GM18498 (cell line): ENCODE results near the gene UNC93B1.

Source experiments
- ATAC-seq: cut with Tn5 transposase; IDR thresholded peaks from one replicate; pipeline ENCODE4 v1.9.1; 2021; ENCODE audit warnings: mild to moderate bottlenecking, moderate library complexity; ENCODE audit not compliant: unreplicated experiment

The UNC93B1 gene

DNA sequence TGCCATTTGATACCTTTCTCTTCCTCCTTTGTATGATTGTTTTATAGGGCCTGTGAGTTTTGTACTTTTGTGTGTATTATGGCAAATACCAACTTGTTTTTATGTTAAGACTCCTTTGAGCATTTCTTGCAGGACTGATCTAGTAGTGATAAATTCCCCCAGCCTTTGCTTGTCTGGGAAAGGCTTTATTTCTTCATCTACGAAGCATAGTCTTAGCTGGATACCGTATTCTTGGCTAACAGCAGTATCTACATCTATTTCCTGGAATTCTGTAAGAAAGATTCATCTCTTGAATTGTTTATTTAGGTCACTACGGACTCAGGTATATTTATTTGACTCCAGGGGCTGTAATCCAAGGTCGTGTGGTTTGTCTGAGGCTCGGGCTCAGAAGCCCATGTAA, 20.6 kb upstream of the UNC93B1 start:
- no peak for ATAC-seq

DNA sequence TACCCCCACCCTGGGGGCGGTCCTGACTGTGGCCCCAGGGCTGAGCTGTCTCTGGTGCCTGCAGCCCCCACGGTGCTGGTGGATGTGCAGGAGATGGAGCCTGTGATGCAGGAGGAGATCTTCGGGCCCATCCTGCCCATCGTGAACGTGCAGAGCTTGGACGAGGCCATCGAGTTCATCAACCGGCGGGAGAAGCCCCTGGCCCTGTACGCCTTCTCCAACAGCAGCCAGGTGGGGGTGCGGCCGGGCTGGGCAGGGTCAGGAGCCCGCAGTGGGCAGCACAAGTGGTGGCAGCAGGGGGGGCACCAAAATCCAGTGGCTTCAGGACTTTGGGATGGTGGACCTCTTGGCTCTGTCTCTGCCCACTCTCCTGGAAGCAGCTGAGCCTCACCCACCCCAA, 18.6 kb upstream of the UNC93B1 start:
- no peak for ATAC-seq

DNA sequence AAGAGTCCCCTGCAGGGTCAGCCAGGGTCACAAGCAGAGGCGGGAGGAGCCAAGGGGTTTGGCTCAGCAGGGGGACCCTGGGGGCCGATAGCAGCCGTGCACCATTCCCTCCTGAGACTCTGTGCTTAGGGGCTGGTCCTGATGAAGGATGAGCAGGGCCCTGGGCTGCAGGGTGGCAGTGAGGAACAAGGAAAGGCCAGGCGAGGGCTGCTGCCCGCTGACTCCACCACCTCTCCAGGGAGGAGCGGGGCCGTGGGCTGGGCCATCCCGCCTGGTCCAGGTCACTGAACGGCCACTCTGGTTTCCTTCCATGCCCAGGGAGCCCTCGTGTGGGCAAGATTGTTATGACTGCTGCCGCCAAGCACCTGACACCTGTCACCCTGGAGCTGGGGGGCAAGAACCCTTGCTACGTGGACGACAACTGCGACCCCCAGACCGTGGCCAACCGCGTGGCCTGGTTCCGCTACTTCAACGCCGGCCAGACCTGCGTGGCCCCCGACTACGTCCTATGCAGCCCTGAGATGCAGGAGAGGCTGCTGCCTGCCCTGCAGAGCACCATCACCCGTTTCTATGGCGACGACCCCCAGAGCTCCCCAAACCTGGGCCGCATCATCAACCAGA, 17.4 kb upstream of the UNC93B1 start:
- no peak for ATAC-seq

DNA sequence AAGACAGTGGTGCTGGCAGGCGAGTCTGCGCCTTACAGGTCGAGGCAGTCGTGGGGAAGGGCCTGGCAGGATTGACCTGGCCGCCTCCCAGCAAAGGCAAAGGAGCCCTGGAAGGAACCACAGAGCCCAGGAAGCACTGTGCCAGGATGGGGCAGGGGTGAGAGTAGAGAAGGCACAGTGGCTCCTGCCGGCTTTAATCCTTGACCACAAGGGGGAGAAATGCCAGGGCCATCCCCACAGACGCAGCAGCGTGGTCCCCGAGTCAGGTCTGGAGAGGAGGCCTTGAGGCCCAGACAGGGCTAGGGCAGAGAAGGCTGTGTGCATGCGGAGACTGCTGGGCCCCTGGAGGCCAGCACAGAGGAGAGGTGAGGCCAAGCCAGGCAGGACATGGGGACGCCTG, 16.7 kb upstream of the UNC93B1 start:
- no peak for ATAC-seq

DNA sequence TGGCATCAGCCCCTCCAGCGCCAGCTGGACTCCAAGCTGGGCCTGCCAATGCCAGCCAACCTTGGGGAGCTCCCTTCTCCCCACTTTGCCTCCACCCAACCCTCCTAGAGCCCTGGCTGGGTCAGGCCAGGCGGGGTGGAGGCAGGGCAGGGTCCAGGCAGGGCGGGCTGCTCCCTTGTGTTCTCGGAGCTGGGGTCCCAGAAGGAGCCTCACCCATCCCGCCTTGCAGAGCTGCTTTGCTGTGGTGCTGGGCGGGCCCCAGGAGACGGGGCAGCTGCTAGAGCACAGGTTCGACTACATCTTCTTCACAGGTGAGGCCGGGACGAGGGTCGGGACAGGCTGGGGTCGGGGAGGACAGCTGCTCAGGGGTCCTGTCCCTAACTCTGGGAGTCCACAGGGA, 15.6 kb upstream of the UNC93B1 start:
- no peak for ATAC-seq

DNA sequence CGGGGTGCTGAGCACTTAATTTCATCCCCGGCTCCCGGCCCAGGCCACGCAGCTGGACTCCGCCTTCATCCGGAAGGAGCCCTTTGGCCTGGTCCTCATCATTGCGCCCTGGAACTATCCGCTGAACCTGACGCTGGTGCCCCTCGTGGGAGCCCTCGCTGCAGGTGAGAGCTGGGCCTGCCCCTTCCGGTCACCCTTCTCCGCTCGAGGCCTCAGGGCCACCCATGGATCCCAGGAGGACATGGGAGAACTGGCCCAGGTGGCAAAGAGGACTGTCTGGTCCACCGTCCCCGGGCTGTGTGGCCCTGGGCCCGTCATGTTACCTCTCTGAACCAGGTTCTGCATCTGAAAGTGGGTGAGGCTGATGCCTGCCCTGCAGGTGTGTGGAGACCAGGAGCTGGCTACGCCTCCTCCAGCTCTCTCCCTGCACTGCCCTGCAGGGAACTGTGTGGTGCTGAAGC, 14.9 kb upstream of the UNC93B1 start:
- no peak for ATAC-seq

DNA sequence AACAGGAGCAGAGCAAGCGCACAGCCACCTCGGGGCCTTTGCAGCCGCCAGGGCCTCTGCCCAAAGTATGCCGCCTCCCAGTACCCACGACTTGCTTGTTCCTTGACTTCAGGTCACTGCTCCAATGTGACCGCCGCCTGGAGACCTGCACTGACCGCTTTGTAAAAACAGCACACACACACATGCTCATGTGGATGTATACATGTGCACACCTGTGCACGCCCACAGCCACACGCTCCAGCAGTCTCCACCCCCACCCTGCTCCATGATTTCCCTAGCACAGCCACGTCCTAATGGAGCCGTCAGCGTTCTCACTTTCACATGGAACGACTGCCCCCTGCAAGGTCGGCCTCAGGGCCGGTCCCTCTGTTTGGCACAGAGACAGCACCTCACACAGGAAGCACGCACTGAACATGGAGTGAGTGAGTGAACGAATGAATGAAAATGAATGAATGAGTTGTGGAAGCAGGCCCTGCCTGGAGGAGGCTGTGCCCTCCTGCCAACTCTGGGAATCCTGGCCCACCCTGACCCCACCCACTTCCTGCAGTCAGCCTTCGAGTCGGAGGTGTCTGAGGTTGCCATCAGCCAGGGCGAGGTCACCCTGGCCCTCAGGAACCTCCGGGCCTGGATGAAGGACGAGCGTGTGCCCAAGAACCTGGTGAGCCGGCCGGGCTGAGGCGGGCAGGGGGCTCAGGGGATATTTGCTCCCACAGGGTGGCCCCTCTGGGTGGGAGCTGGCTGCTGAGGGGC, 14.3 kb upstream of the UNC93B1 start:
- ATAC-seq: no peak

DNA sequence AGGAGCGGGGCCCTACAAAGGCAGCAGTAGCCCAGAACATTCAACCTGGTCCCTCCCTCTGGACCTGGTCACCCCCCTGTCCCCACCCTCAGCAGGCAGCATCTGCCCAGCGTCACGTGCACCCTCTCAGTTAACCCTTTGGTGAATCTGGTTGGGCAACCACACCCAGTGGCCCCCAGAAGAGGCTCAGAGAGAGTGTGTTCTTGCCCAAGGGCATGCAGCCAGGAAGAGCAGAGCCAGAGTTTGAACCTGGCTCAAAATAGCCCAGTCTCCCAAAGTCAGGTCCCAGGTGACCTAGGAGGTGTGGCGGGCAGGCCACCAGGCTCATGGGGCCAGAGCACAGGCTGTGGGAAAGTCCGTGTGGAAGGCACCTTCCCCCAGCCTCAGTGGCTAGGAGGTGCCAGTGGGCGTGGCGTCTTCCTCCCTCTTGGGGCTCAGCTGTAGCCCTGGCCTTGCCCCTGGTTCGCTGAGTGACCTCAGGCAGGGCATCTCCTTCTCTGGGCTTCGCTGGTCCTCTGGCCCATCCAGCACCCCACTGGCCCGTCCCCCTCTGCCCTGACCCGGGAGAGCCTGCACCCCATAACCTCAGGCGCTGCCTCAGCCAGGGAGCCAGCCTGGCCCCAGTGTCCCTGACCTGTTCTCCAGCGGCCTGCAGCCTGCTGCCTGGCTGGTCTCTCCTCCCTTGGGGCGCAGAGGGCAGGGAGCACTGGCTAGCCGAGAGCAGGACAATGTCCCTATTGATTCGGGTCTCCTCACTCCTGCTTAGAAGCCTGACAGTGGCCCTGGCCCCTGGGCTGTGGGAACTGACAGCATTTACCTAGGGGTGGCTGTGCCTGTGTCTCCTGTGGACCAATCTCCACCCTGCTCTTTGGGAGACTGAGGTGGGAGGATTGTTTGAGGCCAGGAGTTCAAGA, 13.3 kb upstream of the UNC93B1 start:
- ATAC-seq: no peak

DNA sequence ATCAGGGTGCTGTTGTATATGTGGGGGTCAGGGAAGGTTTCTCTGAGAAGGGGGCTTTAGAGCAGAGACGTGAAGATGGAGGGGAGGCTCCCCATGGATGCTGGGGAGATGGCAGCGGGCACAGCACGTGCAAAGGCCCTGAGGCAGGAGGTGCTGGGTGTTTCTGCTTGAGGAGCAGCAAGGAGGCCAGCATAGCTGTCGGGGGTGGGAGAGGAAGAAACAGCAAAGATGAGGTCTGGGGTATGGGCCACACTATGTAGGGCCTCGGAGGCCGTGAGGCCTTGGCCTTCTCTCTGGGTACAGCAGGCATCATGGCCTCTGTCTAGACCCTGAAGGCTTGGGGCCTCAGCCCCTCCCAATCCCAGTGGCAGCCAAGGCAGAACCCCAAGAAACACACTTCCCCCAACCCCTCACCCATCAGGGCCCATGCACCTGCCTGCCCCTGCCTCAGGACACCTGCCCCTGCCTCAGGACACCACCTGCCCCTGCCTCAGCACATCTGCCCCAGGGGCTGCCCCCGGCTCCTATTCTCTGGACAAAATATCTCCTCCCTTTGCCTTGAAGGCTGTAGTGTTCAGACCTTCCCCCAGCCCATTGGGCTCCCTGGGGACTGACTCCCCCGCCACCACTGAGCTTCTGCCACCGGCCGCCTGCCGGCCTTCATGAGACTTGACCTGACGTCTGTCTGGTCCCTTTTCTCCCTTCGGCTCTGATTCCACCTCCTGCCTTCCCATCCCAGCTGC, 12.4 kb upstream of the UNC93B1 start:
- no peak for ATAC-seq

DNA sequence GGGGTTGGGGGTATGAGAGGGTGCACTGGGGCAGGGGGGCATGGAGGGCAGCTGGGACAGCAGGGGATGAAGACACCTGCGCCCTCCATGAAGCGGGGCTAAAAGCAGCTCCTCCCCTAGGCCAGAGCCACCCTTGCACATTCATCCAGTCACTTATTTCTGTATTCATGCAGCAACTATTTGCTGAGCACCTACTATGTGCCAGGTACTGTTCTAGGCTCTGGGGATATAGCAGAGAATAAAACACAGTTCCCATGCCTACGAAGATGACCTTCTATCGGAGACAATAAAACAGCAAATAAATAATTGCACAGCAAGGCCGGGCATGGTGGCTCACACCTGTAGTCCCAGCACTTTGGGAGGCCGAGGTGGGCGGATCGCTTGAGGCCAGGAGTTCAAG, 11.6 kb upstream of the UNC93B1 start:
- no peak for ATAC-seq

DNA sequence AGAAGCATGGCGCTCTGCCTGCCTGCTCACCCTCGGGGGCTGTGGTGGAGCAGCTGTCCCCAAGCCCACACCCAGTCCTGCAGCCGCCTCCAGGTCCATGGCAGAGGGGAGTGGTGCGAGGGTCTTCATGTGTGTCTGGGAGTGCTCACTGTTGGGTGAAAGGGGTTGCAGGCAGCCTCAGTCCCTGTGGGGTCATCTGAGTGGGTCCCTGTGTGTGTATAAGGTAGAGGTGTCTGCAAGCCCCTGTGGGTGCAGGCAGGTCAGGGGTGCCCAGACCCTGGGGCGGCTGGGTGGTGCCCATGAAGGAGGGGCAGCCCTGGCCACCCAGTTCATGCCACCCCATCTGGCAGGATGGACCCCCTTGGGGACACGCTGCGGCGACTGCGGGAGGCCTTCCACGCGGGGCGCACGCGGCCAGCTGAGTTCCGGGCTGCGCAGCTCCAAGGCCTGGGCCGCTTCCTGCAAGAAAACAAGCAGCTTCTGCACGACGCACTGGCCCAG, 11.1 kb upstream of the UNC93B1 start:
- no peak for ATAC-seq

DNA sequence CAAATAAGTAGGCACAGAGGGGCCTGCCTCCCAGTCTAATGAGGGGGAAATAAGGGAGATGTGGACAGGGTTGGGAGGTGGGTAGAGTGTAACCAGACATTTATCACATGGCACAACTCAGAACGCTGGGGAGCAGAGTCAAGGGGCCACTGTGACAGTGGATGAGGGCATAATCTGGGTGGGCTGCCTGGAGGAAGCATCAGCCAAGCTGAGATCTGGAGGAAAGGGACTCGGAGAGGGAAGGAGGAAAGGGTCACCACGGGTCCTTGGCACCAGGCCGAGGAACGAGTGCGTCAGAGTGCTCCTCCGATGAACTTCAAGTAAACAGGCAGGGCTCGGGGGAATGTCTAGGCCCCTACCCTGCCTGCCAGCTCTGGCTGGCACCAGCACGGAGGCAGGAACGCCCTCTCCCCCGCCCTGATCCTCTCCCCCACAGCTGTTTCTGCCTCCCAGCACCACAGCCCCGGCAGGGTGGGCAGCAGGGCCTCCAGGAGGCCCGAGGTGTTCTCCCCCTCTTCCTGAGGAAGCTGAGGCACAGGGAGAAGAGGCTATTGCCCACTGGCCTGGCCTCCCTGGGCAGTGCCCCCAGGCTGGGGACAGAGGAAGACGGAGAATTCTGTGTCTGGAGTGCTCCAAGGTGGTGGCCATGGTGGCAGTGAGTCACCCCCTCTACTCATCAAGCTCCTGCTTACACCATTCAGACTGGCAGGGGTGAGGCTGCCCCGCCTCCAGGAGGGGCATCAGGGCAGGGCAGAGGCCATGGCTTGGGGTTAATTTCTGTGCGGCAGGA, 10.5 kb upstream of the UNC93B1 start:
- no peak for ATAC-seq

DNA sequence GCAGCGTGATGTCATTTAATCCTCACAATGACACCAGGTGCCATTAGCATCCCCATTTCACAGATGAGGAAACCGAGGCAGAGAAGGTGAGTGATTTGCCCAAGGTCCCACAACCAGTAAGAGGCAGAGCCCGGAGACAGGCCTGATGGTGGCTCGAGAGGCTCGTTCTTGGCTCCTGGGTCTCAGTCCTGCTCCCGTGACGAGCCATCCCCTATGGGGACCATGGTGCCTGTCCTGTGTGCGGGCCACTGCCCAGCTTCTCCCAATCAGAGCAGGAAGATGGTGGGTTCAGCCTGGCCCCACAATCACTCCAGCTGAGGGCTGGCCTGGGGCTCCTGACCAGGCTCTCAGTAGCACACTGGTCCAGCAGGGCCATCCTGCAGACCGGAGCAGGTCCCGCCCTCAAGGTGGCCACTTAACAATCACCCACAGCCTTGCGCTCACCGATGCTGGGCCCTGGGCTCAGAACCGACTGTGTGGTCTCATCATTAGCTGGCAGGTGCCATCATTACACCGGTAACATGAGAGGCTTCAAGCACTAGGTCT, 9.8 kb upstream of the UNC93B1 start:
- ATAC-seq: no peak

DNA sequence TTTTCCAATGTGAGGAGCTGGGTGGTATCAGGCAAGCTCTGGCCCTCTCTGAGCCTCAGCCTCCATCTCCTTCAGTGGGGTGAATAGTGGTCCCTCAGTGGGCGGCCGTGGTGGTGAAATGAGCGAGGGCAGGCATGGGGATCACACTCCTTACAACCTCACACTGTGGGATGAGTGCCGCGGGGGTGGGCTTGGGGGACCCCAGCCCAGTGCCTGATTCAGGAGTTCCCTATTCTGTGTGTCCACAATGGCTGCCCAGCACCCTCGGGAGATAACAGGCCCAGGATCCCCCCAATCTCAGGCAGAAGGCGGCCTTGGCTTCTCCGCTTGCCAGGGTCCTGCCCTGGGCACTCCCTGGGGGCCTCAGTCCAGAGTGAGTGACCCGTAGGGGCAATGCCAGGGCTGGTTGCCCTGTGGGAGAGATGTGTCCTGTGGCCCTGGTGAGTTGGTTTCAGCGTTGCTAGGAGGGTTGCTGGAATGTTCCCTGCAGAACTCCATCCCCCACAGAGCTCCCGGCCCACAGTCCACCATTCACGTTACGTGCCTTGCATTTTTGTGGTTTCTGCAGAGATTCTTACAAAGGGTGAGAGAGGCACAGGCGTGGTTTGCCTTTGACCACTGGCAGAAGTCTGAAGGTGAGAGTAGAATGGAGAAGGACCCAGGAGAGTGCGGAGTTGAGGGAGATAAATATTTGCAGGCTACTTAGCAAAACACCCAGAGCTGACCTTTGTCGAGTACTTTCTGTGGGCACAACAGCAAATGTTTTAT, 9.1 kb upstream of the UNC93B1 start:
- ATAC-seq: no peak

DNA sequence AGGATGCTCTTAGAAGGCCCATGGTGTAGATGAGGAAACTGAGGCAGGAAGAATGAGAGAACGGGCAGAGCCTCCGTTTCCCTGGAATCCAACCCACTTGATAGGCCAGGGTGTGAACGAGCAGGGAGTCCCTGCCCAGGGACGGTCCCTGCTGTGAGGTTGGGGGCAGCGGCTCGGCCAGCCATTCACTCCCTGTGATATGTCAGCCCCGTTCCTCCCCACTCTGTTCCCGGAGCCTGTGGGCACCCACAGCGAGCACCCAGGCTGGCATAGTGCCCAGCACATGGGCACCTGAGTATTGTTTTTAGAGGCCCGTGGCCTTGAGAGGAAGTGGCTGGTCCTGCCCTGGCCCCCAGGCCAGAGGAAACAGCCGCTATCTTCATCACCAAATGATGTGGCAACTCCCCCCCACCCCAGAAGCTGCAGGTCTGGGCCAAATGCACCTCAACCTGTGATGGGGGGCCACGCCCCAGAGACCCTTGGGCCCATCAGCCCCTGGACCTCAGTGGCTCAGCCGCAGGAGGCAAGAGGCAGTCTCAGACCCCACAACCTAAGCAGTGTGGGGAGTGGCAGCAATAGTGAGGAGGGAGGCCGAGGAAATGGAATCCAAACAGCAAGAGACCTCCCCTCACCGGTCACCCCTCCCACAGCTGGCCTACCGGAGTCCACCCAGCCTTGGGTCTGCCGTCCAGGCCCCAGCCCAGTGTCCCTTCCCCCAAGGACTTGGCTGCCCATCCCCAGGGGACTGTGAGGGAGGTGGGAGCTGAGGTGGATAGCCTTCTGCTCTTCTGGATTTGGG, 8.3 kb upstream of the UNC93B1 start:
- ATAC-seq: no peak

DNA sequence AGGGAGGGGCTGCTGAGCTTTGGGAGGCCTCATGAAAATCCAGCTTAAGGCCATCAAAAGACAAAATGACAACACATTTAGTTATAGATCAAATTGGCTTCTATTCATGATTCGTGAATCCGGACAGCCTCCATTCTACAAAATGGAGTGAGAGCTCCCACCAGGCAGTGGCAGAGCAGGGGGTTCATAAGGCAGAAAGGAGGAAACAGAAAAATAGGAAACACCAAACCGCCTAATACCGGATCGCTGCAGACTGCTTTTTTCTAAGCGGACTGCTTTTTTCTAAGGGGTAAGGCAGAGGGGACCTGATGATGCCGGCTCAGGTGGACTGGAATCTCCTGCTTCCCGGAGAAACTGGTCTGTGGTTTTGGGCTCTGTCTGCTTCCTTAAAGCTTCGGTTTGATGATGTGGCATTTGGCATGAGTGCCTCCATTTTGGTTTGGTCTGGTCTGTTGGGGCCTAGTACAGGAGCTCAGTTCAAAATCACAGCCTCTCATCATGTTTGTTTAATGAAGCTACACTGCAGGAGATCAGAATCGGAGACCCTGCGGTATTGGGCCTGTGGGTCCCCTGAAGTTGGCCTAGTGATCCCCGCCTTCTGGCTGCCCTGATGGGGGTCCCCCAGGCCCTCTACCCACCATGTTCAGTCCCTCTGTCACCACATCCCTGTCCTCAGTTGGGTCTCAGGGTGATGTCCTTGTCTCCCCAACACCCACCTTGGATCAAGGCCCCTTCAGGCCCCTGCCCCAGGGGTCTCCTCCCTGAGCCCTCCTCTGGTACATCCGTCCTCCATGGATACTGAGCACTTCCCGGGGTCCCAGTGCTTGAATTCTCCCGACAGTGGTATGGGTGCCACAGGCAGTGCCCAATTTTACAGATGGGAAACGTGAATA, 7.4 kb upstream of the UNC93B1 start:
- ATAC-seq: no peak
